GM18951 (cell line): ENCODE measurements around the gene RBM3.

Experiments
- POLR2A ChIP-seq: IDR thresholded peaks from 4 replicates; pipeline ENCODE4 v1.6.1; 2011; ENCODE audit warnings: mild to moderate bottlenecking; ENCODE audit not compliant: insufficient read length, insufficient read depth; ENCODE audit errors: extremely low read depth
- in situ Hi-C: fragments of 300-500 bp; cut with MboI; formaldehyde crosslinking; loops from one replicate; pipeline ENCODE4 v1.12.0; 2022; ENCODE audit warnings: low sequenced_read_pairs, mixed read lengths, inconsistent platforms; ENCODE audit not compliant: unreplicated experiment

The RBM3 gene

DNA sequence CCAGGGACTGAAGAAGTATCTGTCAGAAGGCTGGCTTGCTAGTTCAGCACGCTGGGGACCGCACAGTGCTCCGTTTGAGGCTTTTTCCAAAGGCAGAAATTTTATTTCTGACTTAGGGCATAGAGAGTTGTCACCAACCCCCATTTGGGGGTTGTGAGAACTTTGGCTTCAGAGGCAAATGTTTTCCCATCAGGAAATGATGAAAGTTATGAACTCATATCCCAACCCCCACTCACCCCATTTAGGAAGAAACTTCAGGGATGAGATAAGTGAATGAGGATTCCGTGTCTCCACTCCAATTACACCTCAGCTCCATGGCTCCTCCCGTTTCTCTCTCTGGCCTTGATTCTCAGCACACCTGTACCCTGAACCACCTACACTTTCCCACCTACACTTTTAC is 18.7 kb downstream of the RBM3 start:
- in situ Hi-C loops, result no loop called here
- TF ChIP-seq POLR2A, result no peak

DNA sequence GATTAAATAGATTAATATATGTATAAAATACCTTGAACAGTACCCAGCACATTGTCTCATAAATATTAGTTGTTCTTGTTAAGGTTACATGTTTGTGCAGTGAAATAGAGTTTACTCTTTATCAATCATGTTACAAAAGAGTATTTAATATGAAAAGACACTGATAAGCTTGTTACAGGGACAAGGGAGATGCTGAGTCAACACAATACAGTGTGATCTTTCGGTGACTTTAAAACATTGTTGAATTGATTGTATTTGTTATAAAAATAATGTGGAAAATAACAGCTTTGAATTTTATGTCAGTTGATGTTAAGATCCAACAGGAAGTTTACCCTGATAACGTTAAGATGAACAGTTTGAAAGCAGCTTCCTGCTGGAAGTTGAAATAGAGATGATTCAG is 21.6 kb downstream of the RBM3 start:
- in situ Hi-C loops, result no loop called here
- no peak for TF ChIP-seq POLR2A

DNA sequence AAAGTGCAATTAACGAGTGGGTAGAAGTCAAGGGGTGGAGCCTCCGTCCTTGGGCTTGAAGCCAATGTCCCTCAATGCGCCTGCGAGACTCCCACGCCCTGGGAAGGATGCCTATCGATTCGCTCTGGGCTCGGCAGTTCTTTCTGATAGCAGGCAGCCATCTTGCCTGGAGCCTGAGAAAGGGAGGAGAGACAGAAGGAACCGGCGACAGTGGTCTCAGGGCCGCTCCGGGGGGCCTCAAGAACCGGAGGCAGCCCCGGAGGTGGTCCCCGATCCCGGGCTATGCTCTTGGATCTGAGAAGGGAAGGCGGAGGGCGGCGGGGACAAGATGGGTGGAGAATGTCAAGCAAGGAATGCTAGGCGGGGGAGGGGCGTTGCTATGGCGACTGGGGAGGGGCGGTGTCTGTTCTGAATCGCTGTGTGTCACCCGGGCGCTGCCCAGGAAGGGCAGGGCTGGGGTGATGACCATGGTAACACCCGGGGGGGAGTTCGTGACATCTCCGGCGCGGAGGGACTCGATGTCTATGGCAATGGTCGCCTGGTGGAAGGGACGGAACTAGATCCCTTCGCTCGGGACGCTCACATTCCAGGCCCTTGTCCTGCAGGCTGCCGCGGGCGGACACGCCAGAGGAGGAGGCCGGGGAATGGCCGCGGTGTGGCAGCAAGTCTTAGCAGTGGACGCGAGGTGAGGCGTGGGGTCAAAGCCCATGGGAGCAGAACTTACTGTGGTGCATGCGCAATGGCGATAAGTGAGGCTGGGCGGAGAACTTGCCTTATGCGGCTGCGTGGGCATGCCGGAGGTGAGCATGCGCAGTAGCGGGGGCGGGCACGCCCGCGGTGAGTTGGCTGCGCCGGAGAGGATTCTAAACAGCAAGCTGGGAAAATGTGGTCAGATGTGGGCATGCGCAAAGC is 23.3 kb downstream of the RBM3 start, which contains the start of gene WDR13:
Gene WDR13 (plus strand): TSS at position 140 of the 912 bp plus-strand sequence. CDS start 505 bp downstream, at position 645.
- in situ Hi-C loops, result no loop called here
- TF ChIP-seq POLR2A, result peak; percentile 65

DNA sequence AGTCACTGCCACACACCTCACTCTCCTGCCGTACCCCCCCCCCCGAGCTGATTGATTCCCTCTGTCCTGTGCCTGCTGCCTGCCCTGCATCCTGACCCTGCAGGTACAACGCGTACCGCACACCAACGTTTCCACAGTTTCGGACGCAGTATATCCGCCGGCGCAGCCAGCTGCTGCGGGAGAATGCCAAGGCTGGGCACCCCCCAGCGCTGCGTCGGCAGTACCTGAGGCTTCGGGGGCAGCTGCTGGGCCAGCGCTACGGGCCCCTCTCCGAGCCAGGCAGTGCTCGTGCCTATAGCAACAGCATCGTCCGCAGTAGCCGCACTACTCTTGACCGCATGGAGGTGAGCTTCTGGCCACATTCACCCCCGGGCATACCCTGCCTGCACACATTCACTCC is 24.3 kb downstream of the RBM3 start:
- TF ChIP-seq POLR2A, result no peak
- in situ Hi-C loops, result no loop called here

DNA sequence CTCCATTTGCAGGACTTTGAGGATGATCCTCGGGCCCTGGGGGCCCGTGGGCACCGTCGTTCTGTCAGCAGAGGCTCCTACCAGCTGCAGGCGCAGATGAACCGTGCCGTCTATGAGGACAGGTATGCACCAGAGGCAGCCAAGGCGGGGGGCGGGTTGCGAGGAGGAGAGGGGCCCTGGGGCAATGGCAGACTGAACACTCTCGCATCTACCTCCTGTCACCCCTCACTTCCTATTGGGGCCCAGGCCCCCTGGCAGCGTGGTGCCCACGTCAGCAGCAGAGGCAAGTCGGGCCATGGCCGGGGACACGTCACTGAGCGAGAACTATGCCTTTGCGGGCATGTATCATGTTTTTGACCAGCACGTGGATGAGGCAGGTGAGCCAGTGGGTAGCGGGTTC is 25.1 kb downstream of the RBM3 start:
- TF ChIP-seq POLR2A, result no peak
- in situ Hi-C loops, result no loop called here

DNA sequence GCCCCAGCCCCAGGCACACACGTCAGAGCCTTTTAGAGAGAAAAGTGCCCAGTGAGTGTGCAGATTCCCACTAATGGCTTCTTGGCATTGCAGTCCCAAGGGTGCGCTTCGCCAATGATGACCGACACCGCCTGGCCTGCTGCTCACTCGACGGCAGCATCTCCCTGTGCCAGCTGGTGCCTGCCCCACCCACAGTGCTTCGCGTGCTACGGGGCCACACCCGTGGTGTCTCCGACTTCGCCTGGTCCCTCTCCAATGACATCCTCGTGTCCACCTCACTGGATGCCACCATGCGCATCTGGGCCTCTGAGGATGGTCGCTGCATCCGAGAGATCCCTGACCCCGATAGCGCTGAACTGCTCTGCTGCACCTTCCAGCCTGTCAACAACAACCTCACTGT is 25.9 kb downstream of the RBM3 start:
- in situ Hi-C loops, result no loop called here
- TF ChIP-seq POLR2A, result no peak

DNA sequence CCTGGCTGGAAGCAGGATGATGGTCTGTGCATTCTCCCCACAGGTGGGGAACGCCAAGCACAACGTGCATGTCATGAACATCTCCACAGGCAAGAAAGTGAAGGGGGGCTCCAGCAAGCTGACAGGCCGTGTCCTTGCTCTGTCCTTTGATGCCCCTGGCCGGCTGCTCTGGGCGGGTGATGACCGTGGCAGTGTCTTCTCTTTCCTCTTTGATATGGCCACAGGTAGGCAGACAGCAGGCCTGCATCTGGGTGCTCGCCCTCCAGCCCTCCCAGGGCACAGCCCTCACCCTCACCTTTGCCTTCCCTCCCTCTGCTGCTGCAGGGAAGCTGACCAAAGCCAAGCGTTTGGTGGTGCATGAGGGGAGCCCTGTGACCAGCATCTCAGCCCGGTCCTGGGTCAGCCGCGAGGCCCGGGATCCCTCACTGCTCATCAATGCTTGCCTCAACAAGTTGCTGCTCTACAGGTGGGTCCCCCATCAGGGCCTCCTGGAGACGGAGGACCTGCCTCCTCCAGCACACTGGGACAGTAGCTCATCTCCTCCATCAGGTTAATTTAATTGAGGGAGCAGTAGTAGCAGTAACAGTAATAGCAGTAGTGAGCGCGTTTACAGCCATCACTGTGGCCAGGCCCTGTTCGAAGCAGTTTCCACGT is 27.6 kb downstream of the RBM3 start:
- in situ Hi-C loops, result no loop called here
- no peak for TF ChIP-seq POLR2A

DNA sequence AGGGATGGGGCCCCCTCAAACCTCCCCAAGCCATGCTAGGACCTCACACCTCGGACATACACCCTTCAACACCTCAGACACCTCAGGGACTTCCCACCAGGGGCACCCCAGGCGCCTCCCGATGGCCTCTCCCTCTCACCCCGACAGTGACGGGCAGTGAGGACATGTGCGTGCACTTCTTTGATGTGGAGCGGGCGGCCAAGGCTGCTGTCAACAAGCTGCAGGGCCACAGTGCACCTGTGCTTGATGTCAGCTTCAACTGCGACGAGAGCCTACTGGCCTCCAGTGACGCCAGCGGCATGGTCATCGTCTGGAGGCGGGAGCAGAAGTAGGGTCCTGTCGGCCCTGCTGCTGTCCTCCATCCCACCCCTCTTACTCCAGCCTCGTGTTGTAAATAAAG is 30.4 kb downstream of the RBM3 start:
- in situ Hi-C loops, result no loop called here

DNA sequence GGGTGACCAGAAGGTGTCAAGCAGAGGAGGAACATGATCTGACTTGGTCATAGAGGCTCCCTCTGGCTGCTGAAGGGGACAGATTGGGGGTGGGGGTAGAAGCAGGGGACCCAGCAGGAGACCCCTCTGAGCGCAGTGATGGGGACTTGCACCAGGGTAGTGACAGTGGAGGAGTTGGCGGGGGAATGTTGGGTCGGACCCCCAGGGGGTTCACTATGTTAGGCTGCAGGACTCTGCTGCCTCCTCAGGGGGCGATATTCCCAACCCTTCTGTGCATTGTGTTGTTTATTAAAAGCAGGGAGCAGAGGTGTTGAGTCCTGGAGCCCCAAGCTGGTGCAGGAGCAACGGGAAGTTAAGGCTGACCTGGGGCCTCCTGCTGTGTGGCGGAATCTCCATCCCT is 31.8 kb downstream of the RBM3 start:
- in situ Hi-C loops, result no loop called here
- no peak for TF ChIP-seq POLR2A

More for the DNA sequence above, 30.4 kb downstream of the RBM3 start:
- TF ChIP-seq POLR2A, result no peak

DNA sequence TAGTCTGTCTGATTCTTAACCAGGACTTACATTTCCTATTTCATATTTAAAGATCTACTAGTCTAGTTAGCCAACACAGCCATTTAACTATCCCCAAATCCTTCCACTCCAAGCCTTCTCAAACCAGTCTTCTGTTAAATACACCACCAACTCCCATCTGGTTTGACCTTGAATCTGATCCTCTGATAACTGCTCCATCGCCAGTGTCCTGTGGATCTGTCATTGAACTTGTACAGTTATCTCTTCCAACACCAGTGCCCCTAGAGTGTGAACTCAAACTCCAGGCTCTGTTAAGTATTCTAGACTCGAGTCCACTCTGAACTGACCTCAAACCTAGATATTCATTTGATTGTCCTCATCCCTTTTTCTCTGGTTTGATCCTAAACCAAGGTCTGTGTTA is 37.4 kb downstream of the RBM3 start:
- in situ Hi-C loops, result no loop called here
- no peak for TF ChIP-seq POLR2A

DNA sequence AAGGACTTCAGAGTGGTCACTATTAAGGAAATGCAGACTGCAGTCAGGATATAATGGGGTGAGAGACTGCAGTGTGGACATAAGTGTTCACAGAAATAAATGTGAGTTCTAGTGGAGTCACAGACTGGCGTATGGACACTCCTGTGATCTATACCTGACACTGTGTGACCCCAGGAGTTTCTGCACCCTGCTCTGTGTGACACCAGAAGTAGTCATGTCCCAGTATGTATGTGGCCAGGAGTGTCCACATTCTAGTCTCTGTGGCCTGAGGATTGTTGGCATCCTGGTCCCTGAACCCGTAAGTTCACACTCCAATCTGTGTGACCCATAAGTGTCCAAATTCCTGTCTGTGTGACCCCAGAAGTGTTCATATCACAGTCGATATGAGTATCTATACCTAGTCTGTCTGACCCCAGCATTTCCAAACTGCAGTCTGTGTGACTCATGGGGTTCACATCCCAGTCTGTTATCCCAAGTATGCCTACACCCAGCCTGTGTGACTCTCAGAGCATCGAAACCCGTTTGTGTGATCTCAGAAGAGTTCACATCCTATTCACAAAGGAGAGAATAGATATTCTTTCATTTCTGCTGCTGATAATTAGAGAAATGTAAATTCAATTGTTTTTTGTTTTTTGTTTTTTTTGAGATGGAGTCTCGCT is 39.3 kb downstream of the RBM3 start:
- in situ Hi-C loops, result no loop called here
- TF ChIP-seq POLR2A, result no peak

DNA sequence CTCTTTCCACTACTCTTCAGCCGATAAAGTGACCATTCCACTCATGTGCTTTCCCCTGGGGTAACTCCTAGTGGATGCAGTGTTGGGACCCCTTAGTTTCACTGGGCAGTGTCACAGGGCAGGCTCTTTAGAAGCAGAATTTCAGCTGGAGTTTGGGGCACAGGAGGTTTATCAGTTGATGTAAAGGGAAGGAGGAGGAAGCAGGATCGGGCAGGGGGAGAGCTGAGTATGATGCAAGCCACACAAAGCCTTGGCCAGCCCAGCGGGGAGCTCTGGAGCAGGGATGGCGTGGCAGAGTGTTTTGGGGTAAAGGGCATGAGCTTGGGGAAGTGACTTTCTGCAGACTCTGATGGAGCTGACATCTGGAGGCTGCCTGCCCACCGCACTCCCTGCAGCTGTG is 42.3 kb downstream of the RBM3 start:
- no peak for TF ChIP-seq POLR2A
- in situ Hi-C loops, result no loop called here

DNA sequence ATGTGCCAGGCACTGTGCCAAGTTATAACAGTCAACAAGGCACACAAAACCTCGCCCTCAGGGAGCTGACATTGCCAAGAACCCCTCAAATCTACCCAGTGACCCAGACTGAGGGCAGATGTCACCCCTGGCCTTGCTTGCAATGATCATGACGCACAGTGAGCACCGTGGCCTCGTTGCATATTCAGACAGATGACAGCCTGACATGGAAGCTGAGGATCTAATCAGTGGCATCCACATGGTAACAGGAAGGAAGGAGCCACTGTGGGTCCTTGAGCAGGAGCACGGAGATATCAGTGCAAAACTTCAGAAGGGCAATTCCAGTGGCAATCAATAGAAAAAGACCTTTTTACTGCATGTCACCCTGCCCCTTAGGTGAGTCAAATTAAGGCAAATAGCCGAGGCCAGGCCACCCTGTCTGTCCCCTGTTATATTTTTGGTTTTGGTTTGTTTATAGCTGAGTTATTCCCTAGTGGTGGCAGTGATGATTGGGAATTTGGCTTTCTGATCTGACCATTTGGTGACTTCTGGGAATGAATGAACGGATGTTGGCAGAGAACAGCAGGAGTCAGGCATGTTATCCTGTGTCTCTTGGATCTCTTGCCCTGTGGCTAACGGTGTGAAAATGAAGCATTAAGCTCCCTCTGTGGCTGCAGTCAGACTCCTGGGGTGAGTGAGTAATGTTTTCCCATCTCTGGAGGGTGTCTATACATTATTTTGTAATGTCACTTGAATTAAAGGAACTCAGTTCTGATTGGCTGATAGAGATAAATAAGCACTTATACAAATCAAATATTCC is 43.5 kb downstream of the RBM3 start:
- in situ Hi-C loops, result no loop called here
- TF ChIP-seq POLR2A, result no peak
